Ammon's horn (tissue), 1 donor: ENCODE measurements around the gene GLDC.
"Not testable (repeated sequence)": the region's sequence is repeated elsewhere in the genome, so short reads cannot be mapped to it uniquely, and the experiment has no call there.

ENCODE experiments used
- DNase-seq: peaks from one replicate; pipeline ENCODE4 v3.0.0-alpha.2; 2016; ENCODE audit warnings: low spot score

The GLDC gene

GRCh38 chr9:6565312-6565711 is 80.2 kb downstream of the GLDC start:
- DNase-seq: no peak

- DNase-seq: no peak
Measured at GRCh38 chr9:6564868-6565267, 80.7 kb downstream of the GLDC start.

GRCh38 chr9:6564360-6564759 is 81.2 kb downstream of the GLDC start:
- DNase-seq: no peak

GRCh38 chr9:6562871-6563430 is 82.6 kb downstream of the GLDC start:
- DNase-seq: no peak

GRCh38 chr9:6562201-6562600 is 83.3 kb downstream of the GLDC start:
- DNase-seq: no peak

- peak; percentile 68 for DNase-seq
Measured at GRCh38 chr9:6557883-6558616, 87.5 kb downstream of the GLDC start.

GRCh38 chr9:6553866-6554265 is 91.7 kb downstream of the GLDC start:
- DNase-seq: no peak

- DNase-seq: no peak
Measured at GRCh38 chr9:6552498-6553121, 92.9 kb downstream of the GLDC start.

- no peak for DNase-seq
Measured at GRCh38 chr9:6552033-6552432, 93.5 kb downstream of the GLDC start.

GRCh38 chr9:6551136-6551535 is 94.4 kb downstream of the GLDC start:
- no peak for DNase-seq

GRCh38 chr9:6549106-6549800 is 96.3 kb downstream of the GLDC start:
- DNase-seq: no peak

GRCh38 chr9:6545017-6545691 is 100.4 kb downstream of the GLDC start:
- DNase-seq: no peak

GRCh38 chr9:6543204-6543603 is 102.3 kb downstream of the GLDC start:
- DNase-seq: no peak

GRCh38 chr9:6542617-6543016 is 102.9 kb downstream of the GLDC start:
- not testable (repeated sequence) for DNase-seq

- DNase-seq: no peak
Measured at GRCh38 chr9:6538666-6539071, 106.9 kb downstream of the GLDC start.

- no peak for DNase-seq
Measured at GRCh38 chr9:6535594-6535993, 109.9 kb downstream of the GLDC start.

- no peak for DNase-seq
Measured at GRCh38 chr9:6525326-6526045, 120.0 kb downstream of the GLDC start.

- DNase-seq: no peak
Measured at GRCh38 chr9:6522263-6522662, 123.3 kb downstream of the GLDC start.

GRCh38 chr9:6512085-6512657 is 133.4 kb downstream of the GLDC start:
- no peak for DNase-seq

- DNase-seq: no peak
Measured at GRCh38 chr9:6506571-6506970, 139.0 kb downstream of the GLDC start.

GRCh38 chr9:6502399-6502798 is 143.1 kb downstream of the GLDC start:
- no peak for DNase-seq
